PC-3 (cell line): ENCODE measurements around the gene RBFOX2.

Experiments used
- EZH2 ChIP-seq: fragments of 300-600 bp; sonication (generic); IDR thresholded peaks from one replicate; pipeline ENCODE4 v1.6.1; 2017; ENCODE audit warnings: antibody characterized with exemption, mild to moderate bottlenecking, low read length; ENCODE audit not compliant: unreplicated experiment
- EZH2phosphoT487 ChIP-seq: fragments of 300-600 bp; sonication (generic); IDR thresholded peaks from 2 replicates; pipeline ENCODE4 v1.6.1; 2018; ENCODE audit warnings: mild to moderate bottlenecking, antibody characterized with exemption, low read length, borderline replicate concordance
- TF ChIP-seq, protein P1 (sequence below): fragments of 300-600 bp; sonication (generic); conservative IDR thresholded peaks from 2 replicates; pipeline ENCODE4 v1.5.1; 2017; ENCODE audit warnings: antibody characterized with exemption, low read depth, mild to moderate bottlenecking, low read length

DNA sequence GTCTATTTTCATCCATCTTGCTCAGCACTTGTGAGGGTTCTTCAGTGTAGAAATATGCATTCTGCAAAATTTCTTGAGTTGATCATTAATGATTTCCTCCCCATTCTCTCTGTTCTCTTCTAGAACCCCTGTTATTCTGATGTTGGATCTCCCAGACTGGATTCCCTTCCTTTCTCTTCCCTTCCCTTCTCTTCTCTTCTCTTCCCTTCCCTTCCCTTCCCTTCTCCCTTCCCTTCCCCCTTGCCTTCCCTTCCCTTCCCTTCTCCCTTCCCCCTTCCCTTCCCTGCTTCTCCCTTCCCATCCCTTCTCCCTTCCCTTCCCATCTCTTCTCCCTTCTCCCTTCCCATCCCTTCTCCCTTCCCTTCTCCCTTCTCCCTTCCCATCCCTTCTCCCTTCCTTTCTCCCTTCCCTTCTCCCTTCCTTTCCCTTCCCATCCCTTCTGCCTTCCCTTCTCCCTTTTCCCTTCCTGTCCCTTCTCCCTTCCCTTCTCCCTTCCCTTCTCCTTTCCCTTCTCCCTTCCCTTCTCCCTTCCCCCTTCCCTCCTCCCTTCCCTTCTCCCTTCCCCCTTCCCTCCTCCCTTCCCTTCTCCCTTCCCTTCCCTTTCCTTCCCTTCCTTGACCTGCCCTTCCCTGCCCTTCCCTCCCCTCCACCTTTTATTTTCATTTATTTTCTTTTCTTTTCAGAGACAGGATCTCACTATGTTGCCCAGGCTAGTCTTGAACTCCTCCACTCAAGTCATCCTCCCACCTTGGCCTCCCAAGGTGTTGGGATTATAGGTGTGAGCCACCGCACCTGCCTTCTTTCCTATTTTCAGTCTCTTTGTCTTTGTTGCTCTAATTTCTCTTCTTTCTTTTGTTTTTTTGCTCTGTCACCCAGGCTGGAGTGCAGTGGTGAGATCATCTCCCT lies 24.9 kb upstream of the RBFOX2 start:
- TF ChIP-seq, protein P1, sequence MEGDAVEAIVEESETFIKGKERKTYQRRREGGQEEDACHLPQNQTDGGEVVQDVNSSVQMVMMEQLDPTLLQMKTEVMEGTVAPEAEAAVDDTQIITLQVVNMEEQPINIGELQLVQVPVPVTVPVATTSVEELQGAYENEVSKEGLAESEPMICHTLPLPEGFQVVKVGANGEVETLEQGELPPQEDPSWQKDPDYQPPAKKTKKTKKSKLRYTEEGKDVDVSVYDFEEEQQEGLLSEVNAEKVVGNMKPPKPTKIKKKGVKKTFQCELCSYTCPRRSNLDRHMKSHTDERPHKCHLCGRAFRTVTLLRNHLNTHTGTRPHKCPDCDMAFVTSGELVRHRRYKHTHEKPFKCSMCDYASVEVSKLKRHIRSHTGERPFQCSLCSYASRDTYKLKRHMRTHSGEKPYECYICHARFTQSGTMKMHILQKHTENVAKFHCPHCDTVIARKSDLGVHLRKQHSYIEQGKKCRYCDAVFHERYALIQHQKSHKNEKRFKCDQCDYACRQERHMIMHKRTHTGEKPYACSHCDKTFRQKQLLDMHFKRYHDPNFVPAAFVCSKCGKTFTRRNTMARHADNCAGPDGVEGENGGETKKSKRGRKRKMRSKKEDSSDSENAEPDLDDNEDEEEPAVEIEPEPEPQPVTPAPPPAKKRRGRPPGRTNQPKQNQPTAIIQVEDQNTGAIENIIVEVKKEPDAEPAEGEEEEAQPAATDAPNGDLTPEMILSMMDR: no peak
- TF ChIP-seq EZH2phosphoT487 (no peak), EZH2 (no peak)
